Activated gamma-delta T cell treated with Interleukin-2 at 50 U/mL for 16 hours (primary cell): Measurements from ENCODE around the gene TEX2.
"Not testable (repeated sequence)": the region's sequence is repeated elsewhere in the genome, so short reads cannot be mapped to it uniquely, and the experiment has no call there.

ENCODE experiments used
- DNase-seq: peaks from one replicate; pipeline ENCODE4 v3.0.0-alpha.2; 2020

The TEX2 gene

DNA sequence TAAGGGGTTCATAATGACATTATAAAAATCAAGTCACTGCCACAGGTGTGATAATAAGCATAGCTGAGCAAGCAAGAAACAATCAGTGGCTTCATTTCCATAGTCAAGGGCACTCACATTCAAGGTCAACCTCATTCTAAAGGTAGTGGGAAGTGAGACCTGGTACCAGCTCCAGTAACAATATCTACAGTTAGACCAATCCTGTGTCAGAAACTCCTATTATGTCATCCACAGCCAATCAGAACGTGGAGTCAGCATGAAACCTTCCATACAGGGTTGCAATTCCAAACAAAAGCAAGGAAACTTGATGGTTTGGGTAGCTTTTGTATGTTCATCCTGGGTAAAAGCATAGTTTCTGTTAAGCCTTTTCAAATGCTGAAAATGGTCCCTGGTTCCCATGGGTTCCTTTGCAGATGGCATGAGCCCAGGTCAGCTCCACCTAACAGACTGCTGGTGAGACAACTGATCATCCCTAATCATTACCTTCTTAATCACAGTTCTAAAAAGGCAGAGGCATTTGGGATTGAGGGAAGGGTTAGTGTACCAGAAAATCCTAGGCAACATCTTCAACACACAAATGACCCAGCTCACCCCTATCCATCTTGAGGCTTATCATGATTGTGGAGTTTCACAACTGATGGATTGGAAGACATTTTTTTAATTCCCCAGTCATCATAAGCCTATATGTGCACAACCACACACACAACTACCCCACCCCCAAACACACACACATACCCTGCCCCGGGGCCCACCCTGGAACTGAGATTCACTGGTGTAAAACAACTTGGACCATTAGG lies 30.4 kb downstream of the TEX2 start:
- DNase-seq: no peak

GRCh38 chr17:64231567-64232141 lies 31.4 kb downstream of the TEX2 start:
- no peak for DNase-seq

GRCh38 chr17:64230791-64231408 lies 32.2 kb downstream of the TEX2 start:
- no peak for DNase-seq

- DNase-seq: no peak
Measured at GRCh38 chr17:64229815-64230728, 33.0 kb downstream of the TEX2 start.

DNA sequence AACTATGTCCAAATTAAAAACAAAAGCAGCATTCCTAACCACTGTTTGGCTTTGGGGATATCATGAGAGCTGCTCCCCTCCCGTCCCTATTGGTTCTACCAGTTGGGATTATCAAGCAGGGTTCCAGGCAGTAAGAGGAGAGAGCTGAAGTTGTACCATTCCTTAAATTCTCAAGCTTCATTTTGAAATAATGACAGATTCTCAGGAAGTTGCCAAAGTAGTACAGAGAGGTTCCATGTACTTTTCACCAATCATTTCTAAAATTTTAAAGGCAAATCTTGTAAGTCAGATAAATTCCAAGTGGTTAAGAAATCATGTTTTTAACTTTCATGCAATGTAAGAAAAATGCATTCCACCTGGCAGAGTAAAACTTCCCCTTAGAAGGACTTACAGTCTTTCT lies 36.9 kb downstream of the TEX2 start:
- DNase-seq: no peak

DNA sequence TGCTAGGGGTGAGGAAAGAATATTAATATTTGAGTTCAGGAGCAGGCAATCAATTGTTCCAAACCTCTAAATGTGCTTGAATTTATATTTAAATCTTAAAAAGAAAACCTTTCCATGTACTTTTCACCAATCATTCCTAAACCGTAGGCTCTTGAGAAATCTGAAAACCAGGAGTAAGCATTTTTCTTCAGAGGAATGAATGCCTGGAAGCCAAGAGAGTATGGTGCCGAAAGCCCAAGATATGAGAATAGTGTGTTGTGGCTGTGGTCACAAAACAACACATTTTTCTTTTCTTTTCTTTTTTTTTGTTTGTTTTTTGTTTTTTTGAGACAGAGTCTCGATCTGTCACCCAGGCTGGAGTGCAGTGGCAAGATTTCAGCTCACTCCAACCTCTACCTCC lies 37.6 kb downstream of the TEX2 start:
- no peak for DNase-seq

- DNase-seq: no peak
Measured at GRCh38 chr17:64223931-64224629, 39.0 kb downstream of the TEX2 start.

- DNase-seq: no peak
Measured at GRCh38 chr17:64223283-64223682, 39.8 kb downstream of the TEX2 start.

GRCh38 chr17:64221679-64222078 lies 41.4 kb downstream of the TEX2 start:
- no peak for DNase-seq

DNA sequence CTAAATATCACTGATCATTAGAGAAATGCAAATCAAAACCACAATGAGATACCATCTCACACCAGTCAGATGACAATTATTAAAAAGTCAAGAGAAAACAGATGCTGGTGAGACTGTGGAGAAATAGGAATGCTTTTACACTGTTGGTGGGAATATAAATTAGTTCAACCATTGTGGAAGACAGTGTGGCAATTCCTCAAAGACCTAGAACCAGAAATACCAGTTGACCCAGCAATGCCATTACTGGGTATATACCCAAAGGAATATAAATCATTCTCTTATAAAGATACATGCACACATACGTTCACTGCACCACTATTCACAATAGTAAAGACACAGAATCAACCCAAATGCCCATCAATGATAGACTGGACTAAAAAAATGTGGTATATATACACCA lies 42.5 kb downstream of the TEX2 start:
- DNase-seq: not testable (repeated sequence)

GRCh38 chr17:64219571-64219970 lies 43.5 kb downstream of the TEX2 start:
- no peak for DNase-seq

DNA sequence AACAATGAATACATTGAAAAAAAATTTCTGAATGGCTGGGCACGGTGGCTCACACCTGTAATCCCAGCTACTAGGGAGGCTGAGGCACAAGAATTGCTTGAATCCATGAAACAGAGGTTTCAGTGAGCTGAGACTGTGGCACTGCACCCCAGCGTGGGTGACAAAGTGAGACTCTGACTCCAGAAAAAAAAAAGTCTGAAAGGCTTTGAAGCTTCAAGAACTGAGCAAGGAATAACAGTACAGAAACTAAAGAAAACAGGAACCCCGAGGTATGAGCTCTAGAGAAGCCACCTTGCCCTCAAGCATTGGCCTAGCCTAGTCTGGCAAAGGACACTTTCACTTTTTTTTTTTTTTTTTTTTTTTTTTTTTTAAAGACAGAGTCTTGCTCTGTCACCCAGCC lies 45.0 kb downstream of the TEX2 start:
- DNase-seq: no peak

GRCh38 chr17:64217249-64217691 lies 45.8 kb downstream of the TEX2 start:
- DNase-seq: no peak

DNA sequence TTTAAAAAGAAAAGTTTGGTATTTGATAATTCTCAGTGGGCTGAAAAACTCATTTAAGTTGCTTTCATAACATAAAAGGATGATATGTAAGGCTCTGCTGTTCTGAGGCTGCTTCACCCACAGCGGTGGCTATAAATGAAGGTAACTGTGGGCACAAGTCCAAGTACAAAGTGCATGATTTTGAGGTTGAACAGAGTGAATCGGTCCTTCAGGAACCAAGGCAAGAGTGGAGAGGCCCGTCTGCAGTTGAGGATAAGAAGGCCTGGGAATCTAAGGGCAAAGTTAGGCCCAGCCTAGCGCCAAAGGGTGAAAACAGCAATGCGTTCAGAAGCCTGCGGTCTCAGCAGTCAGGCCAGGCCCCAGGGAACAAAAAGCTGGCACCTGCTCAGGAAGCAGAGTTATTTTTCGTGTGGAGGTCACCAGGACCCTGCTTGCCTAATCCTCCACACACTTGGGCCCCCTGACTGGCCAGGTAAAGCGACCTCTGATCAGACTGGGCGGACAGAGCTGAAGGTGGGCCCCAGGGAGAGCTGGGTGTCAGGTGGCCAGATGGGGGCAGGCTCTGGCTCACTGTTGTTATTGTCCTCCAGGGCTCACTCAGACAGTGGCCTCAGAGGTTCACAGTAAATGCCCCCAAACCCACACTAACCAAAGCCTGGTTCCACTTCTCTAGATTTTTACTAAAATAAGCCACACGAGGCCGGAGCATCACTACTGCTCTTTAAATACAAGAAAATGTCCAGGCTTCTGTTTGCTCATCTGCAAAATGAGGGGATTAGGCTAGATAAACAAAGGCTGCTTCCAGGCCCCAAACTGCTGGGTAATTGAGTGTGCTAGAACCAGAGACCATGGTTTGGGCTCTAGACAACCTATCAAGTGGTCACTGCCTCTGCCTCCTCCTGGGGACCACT lies 46.5 kb downstream of the TEX2 start:
- no peak for DNase-seq

DNA sequence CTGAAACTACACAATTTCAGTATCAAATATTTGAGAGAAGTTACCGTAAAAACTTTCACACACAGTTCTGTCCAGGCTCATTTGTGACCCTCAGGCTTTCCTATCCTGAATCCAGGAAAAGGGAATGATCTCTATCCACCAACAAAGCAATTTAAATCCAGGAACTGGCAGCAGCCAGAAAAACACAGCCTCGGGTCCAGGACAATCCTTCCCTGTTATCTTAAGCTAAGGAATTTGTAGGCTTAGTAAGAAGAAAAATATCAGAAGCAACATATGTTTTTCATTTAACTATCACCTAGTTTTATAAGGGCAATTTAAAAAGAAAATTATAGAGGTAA lies 47.1 kb downstream of the TEX2 start:
- no peak for DNase-seq

GRCh38 chr17:64214950-64215349 lies 48.1 kb downstream of the TEX2 start:
- no peak for DNase-seq

DNA sequence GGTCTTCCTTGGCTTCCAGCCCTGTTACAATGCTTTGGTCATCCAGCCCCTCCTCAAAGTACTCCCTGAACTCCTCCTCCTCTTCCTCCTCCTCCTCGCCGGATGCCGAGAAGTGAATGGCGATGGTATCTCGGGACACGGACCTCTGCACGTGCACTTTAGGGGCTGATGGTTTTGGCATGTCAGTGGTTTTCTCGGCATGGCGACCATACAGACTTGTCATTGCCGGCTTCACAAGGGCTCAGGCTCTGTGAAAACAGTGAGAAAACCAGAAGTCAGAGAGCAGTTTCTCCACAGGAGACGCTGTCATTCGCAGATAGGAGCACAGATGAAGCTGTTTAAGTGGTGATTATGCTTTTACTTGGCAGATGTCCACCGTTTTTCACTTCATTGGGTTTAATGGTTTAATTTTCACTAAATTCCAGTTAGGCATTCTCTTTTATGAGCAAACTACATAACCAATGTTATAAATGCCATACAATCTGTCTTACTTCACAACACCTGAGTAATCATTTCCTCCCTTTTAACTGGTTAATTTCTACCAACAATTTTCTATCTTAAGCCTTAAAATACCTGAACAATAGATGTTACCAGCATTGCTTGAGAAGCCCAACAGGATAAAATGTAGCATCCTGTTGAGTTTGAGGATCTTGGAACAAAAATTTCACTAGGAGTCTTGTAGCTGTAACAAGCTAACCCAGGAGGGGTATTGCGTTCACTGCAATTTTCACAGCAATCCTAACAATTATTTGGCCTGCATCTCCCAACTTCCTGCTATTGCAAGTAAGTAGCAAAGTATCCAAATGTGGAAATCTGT lies 48.9 kb downstream of the TEX2 start:
- no peak for DNase-seq

DNA sequence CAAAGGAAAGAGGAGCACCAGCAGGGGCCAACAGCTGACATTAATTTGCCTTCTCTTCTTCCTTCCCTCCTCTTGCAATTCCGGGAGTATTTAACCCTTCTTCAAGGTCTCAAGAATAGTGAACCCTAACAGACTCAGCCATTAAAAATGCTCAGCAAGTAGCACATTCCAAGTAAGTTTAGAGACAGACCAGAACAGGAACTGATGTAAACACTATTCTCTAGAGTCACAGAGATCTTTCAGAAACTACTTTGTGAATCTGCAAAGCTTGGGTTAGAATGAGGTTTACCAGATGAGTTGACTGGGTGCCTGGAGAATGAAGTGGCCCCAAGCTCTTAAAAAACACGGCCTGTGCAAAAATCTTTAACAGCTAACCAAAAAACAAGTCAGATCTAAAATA lies 50.9 kb downstream of the TEX2 start:
- DNase-seq: no peak

- DNase-seq: no peak
Measured at GRCh38 chr17:64209983-64210382, 53.1 kb downstream of the TEX2 start.

GRCh38 chr17:64209356-64209941 lies 53.6 kb downstream of the TEX2 start:
- no peak for DNase-seq
